Dendritic cell treated with granulocyte-macrophage colony-stimulating factor and Interleukin-4, amounts not matched to agents 40 ng/mL and 50 ng/mL, for 4 days (primary cell): ENCODE data around the gene RGCC.
A peak's percentile ranks its signal among the peaks of the same experiment; 100 is the strongest.
"Not testable (repeated sequence)": the region's sequence is repeated elsewhere in the genome, so short reads cannot be mapped to it uniquely, and the experiment has no call there.

Source experiments
- H3K27ac Mint-ChIP-seq: one replicate; pipeline ENCODE4 v1.8.0; 2022; ENCODE audit warnings: mild to moderate bottlenecking, mixed read lengths
- H3K27me3 Mint-ChIP-seq: one replicate; pipeline ENCODE4 v1.8.0; 2022; ENCODE audit warnings: mild to moderate bottlenecking, mixed read lengths
- H3K36me3 Mint-ChIP-seq: one replicate; pipeline ENCODE4 v1.8.0; 2022; ENCODE audit warnings: low read depth, mixed read lengths
- H3K4me1 Mint-ChIP-seq: one replicate; pipeline ENCODE4 v1.8.0; 2022; ENCODE audit warnings: low read depth, mixed read lengths
- H3K4me3 Mint-ChIP-seq: one replicate; pipeline ENCODE4 v1.8.0; 2022; ENCODE audit warnings: mild to moderate bottlenecking, moderate library complexity, mixed read lengths
- H3K9me3 Mint-ChIP-seq: one replicate; pipeline ENCODE4 v1.8.0; 2022; ENCODE audit warnings: mixed read lengths
- intact Hi-C: fragments of 100-400 bp; cut with micrococcal nuclease; formaldehyde crosslinking; loops from one replicate; pipeline ENCODE4 v1.15.0; 2022

Gene RGCC

GRCh38 chr13:41423259-41423658 is 34.1 kb upstream of the RGCC start:
- H3K9me3 Mint-ChIP-seq, H3K4me3 Mint-ChIP-seq, H3K27ac Mint-ChIP-seq, H3K27me3 Mint-ChIP-seq, intact Hi-C loops, H3K4me1 Mint-ChIP-seq, H3K36me3 Mint-ChIP-seq: not testable (repeated sequence)

GRCh38 chr13:41424675-41425074 is 32.7 kb upstream of the RGCC start:
- intact Hi-C loops, H3K4me3 Mint-ChIP-seq, H3K36me3 Mint-ChIP-seq, H3K27ac Mint-ChIP-seq, H3K9me3 Mint-ChIP-seq: not testable (repeated sequence)
- Mint-ChIP-seq H3K27me3 (peaks cover 13% of the 10 kb centered on the region), H3K4me1 (peaks cover 11% of the 10 kb centered on the region)

GRCh38 chr13:41426047-41426446 is 31.3 kb upstream of the RGCC start:
- intact Hi-C loops: no loop called here
- H3K27ac Mint-ChIP-seq: no peak overlapping the region
- H3K9me3 Mint-ChIP-seq: peaks cover 9% of the 10 kb centered on the region
- H3K36me3 Mint-ChIP-seq: no peaks in the 10 kb centered on the region
- peaks cover 11% of the 10 kb centered on the region for H3K4me1 Mint-ChIP-seq
- no peak overlapping the region for H3K4me3 Mint-ChIP-seq
- peaks cover 13% of the 10 kb centered on the region for H3K27me3 Mint-ChIP-seq

GRCh38 chr13:41427666-41428065 is 29.7 kb upstream of the RGCC start:
- H3K36me3 Mint-ChIP-seq: no peaks in the 10 kb centered on the region
- H3K27me3 Mint-ChIP-seq: peaks cover 14% of the 10 kb centered on the region

GRCh38 chr13:41428155-41428554 is 29.2 kb upstream of the RGCC start:
- peaks cover 11% of the 10 kb centered on the region for H3K4me1 Mint-ChIP-seq
- H3K4me3 Mint-ChIP-seq: peak overlapping the region; percentile 23

More at GRCh38 chr13:41427666-41428065, 29.7 kb upstream of the RGCC start:
- peaks cover 9% of the 10 kb centered on the region for H3K9me3 Mint-ChIP-seq
- intact Hi-C loops: no loop called here
- H3K27ac Mint-ChIP-seq: peak overlapping the region; percentile 20
- H3K4me1 Mint-ChIP-seq: peaks cover 11% of the 10 kb centered on the region
- H3K4me3 Mint-ChIP-seq: peak overlapping the region; percentile 23

GRCh38 chr13:41434030-41434429 is 23.3 kb upstream of the RGCC start:
- H3K36me3 Mint-ChIP-seq, H3K4me3 Mint-ChIP-seq, H3K4me1 Mint-ChIP-seq, H3K9me3 Mint-ChIP-seq, H3K27me3 Mint-ChIP-seq, intact Hi-C loops, H3K27ac Mint-ChIP-seq: not testable (repeated sequence)

More at GRCh38 chr13:41428155-41428554, 29.2 kb upstream of the RGCC start:
- Mint-ChIP-seq H3K27ac (peak overlapping the region; percentile 20), H3K27me3 (peaks cover 16% of the 10 kb centered on the region), H3K9me3 (peaks cover 9% of the 10 kb centered on the region), H3K36me3 (no peaks in the 10 kb centered on the region)
- intact Hi-C loops: no loop called here

GRCh38 chr13:41434831-41435520 is 22.4 kb upstream of the RGCC start:
- Mint-ChIP-seq H3K27me3 (peaks cover 4% of the 10 kb centered on the region), H3K27ac (peak overlapping the region; percentile 22), H3K4me3 (no peak overlapping the region), H3K36me3 (no peaks in the 10 kb centered on the region), H3K4me1 (peaks cover 10% of the 10 kb centered on the region), H3K9me3 (peaks cover 7% of the 10 kb centered on the region)
- intact Hi-C loops: no loop called here

GRCh38 chr13:41443969-41444368 is 13.4 kb upstream of the RGCC start:
- H3K4me3 Mint-ChIP-seq: no peak overlapping the region
- no peaks in the 10 kb centered on the region for H3K27me3 Mint-ChIP-seq
- no peaks in the 10 kb centered on the region for H3K36me3 Mint-ChIP-seq
- H3K27ac Mint-ChIP-seq: no peak overlapping the region
- no peaks in the 10 kb centered on the region for H3K4me1 Mint-ChIP-seq
- intact Hi-C loops: no loop called here
- H3K9me3 Mint-ChIP-seq: no peaks in the 10 kb centered on the region

GRCh38 chr13:41452462-41452861 is 4.9 kb upstream of the RGCC start:
- intact Hi-C loops: no loop called here
- H3K4me3 Mint-ChIP-seq: no peak overlapping the region
- no peak overlapping the region for H3K27ac Mint-ChIP-seq
- H3K36me3 Mint-ChIP-seq: no peaks in the 10 kb centered on the region
- peaks cover 18% of the 10 kb centered on the region for H3K4me1 Mint-ChIP-seq
- H3K27me3 Mint-ChIP-seq: peaks cover 28% of the 10 kb centered on the region
- H3K9me3 Mint-ChIP-seq: no peaks in the 10 kb centered on the region

- H3K36me3 Mint-ChIP-seq: no peaks in the 10 kb centered on the region
- no peak overlapping the region for H3K27ac Mint-ChIP-seq
- H3K27me3 Mint-ChIP-seq: peaks cover 28% of the 10 kb centered on the region
- peaks cover 25% of the 10 kb centered on the region for H3K4me1 Mint-ChIP-seq
- intact Hi-C loops: no loop called here
- no peak overlapping the region for H3K4me3 Mint-ChIP-seq
- H3K9me3 Mint-ChIP-seq: no peaks in the 10 kb centered on the region
These were observed 3.7 kb upstream of the RGCC start for GRCh38 chr13:41453620-41454019.

GRCh38 chr13:41454170-41454569 is 3.2 kb upstream of the RGCC start:
- Mint-ChIP-seq H3K36me3 (no peaks in the 10 kb centered on the region), H3K4me3 (no peak overlapping the region), H3K27ac (no peak overlapping the region), H3K4me1 (peaks cover 31% of the 10 kb centered on the region), H3K27me3 (peaks cover 28% of the 10 kb centered on the region), H3K9me3 (no peaks in the 10 kb centered on the region)
- intact Hi-C loops: no loop called here

GRCh38 chr13:41455725-41456419 is 1.5 kb upstream of the RGCC start:
- peaks cover 46% of the 10 kb centered on the region for H3K4me1 Mint-ChIP-seq
- intact Hi-C loops: no loop called here
- peak overlapping the region; percentile 83 for H3K27ac Mint-ChIP-seq
- H3K4me3 Mint-ChIP-seq: no peak overlapping the region
- peaks cover 28% of the 10 kb centered on the region for H3K27me3 Mint-ChIP-seq
- H3K9me3 Mint-ChIP-seq: no peaks in the 10 kb centered on the region
- peaks cover 6% of the 10 kb centered on the region for H3K36me3 Mint-ChIP-seq

- Mint-ChIP-seq H3K9me3 (no peaks in the 10 kb centered on the region), H3K4me3 (peak overlapping the region; percentile 80), H3K27me3 (peaks cover 28% of the 10 kb centered on the region), H3K36me3 (peaks cover 6% of the 10 kb centered on the region), H3K4me1 (peaks cover 59% of the 10 kb centered on the region), H3K27ac (peak overlapping the region; percentile 83)
- intact Hi-C loops: loop anchor here (1.0 kb wide), 1 partner anchor 8 kb away; no protein-coding TSS in a partner anchor
These were observed 338 bp downstream of the RGCC start for GRCh38 chr13:41457589-41458186.

GRCh38 chr13:41458187-41458760 is 924 bp downstream of the RGCC start:
- intact Hi-C loops: no loop called here
- H3K36me3 Mint-ChIP-seq: peaks cover 6% of the 10 kb centered on the region
- H3K27ac Mint-ChIP-seq: peak overlapping the region; percentile 83
- H3K4me1 Mint-ChIP-seq: peaks cover 65% of the 10 kb centered on the region
- H3K9me3 Mint-ChIP-seq: no peaks in the 10 kb centered on the region
- H3K27me3 Mint-ChIP-seq: peaks cover 28% of the 10 kb centered on the region
- peak overlapping the region; percentile 80 for H3K4me3 Mint-ChIP-seq
